HG02678 (cell line): ENCODE results near the gene HCRT.
"Not testable (repeated sequence)": the region's sequence is repeated elsewhere in the genome, so short reads cannot be mapped to it uniquely, and the experiment has no call there.

Experiments used
- ATAC-seq: cut with Tn5 transposase; IDR thresholded peaks from one replicate; pipeline ENCODE4 v1.9.1; 2021; ENCODE audit warnings: mild to moderate bottlenecking, moderate library complexity; ENCODE audit not compliant: unreplicated experiment

HCRT gene

GRCh38 chr17:42180411-42180921, 4.8 kb downstream of the HCRT start:
- no peak for ATAC-seq

GRCh38 chr17:42179911-42180410, 5.3 kb downstream of the HCRT start:
- ATAC-seq, result no peak

GRCh38 chr17:42179335-42179734, 5.9 kb downstream of the HCRT start:
- no peak for ATAC-seq

- ATAC-seq, result no peak
These were observed 6.4 kb downstream of the HCRT start for GRCh38 chr17:42178817-42179216.

- no peak for ATAC-seq
These were observed 7.6 kb downstream of the HCRT start for GRCh38 chr17:42177684-42178083.

GRCh38 chr17:42174126-42174783, 11.0 kb downstream of the HCRT start:
- no peak for ATAC-seq

GRCh38 chr17:42171831-42172230, 13.4 kb downstream of the HCRT start:
- no peak for ATAC-seq

GRCh38 chr17:42169351-42169750, 15.9 kb downstream of the HCRT start:
- ATAC-seq, result no peak

- no peak for ATAC-seq
These were observed 17.4 kb downstream of the HCRT start for GRCh38 chr17:42167807-42168206.

- no peak for ATAC-seq
These were observed 19.0 kb downstream of the HCRT start for GRCh38 chr17:42166196-42166763.

GRCh38 chr17:42165751-42166150, 19.5 kb downstream of the HCRT start:
- no peak for ATAC-seq

- no peak for ATAC-seq
These were observed 21.4 kb downstream of the HCRT start for GRCh38 chr17:42163696-42164407.

- ATAC-seq, result no peak
These were observed 22.1 kb downstream of the HCRT start for GRCh38 chr17:42163113-42163512.

GRCh38 chr17:42160531-42160910, 24.7 kb downstream of the HCRT start:
- ATAC-seq, result no peak

- ATAC-seq, result no peak
These were observed 25.3 kb downstream of the HCRT start for GRCh38 chr17:42159796-42160530.

- no peak for ATAC-seq
These were observed 29.6 kb downstream of the HCRT start for GRCh38 chr17:42155614-42156045.

GRCh38 chr17:42153919-42154742, 31.1 kb downstream of the HCRT start:
- no peak for ATAC-seq

GRCh38 chr17:42146911-42147607, 38.2 kb downstream of the HCRT start:
- no peak for ATAC-seq

- ATAC-seq, result not testable (repeated sequence)
These were observed 42.1 kb downstream of the HCRT start for GRCh38 chr17:42143138-42143537.
